Measurements from ENCODE around the gene ITGA6.

GRCh38 chr2:172409042-172409441, 18.3 kb upstream of the ITGA6 start:
- TF ChIP-seq, protein P1, sequence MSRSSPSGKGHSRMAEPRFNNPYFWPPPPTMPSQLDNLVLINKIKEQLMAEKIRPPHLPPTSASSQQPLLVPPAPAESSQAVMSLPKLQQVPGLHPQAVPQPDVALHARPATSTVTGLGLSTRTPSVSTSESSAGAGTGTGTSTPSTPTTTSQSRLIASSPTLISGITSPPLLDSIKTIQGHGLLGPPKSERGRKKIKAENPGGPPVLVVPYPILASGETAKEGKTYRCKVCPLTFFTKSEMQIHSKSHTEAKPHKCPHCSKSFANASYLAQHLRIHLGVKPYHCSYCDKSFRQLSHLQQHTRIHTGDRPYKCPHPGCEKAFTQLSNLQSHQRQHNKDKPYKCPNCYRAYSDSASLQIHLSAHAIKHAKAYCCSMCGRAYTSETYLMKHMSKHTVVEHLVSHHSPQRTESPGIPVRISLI (tag by site-specific recombination; IDR thresholded peaks at IDR 0.05), result no peak
- TF ChIP-seq ZNF530 (tag by site-specific recombination; IDR thresholded peaks at IDR 0.05; ENCODE audit: low read depth) (no peak), SP2 (tag by site-specific recombination; IDR thresholded peaks at IDR 0.05) (no peak), ZNF549 (tag by site-specific recombination; IDR thresholded peaks at IDR 0.05) (no peak), ZNF558 (tag by site-specific recombination; IDR thresholded peaks at IDR 0.05) (no peak)

All from HEK293 (cell line).